Midbrain (tissue), 1 donor: ENCODE results near the gene LHFPL6.
A peak's percentile ranks its signal among the peaks of the same experiment; 100 is the strongest.

Experiments
- DNase-seq: peaks from one replicate; lab custom pipeline; 2025; lab: John Stamatoyannopoulos, UW

Gene LHFPL6

DNA sequence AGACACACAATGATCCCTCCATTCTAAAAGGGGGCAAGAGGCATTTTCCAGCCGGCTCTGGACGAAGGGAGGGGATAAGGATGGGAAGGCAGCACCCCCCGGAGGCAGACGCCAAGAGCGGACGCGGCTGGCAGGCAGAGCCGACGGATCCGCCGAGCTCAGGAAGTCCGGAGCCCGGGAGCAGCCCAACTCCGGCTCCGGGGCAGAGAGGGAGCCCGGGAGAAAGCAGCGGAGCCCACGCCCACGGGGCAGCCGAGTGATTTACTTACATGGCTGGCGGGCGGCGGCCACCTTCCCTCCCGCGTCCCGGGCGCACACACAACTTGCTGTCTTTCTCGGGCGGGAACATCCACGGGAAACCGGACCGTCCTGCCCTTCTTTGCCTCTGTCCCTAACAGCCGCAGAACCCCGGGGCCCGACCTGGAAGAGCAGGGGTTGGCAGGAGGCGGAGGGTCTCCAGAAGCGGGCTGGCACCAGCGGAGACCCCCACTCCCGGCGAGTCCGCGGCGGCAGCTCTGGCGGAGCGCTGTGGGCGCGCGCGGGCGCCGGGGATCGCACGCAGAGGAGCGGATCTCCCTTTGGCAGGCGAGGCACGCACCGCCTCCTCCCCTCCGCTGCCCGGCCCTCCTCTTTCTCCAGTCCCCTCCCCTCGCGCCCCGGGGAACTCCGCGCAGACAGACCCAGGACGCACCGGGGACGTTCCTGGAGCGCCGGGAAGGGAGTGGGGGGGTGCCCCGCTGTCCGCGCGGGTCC, at the start of gene LHFPL6:
LHFPL6 (minus strand) TSS at position 580 of the 753 bp plus-strand sequence.
- peak; percentile 73 for DNase-seq

DNA sequence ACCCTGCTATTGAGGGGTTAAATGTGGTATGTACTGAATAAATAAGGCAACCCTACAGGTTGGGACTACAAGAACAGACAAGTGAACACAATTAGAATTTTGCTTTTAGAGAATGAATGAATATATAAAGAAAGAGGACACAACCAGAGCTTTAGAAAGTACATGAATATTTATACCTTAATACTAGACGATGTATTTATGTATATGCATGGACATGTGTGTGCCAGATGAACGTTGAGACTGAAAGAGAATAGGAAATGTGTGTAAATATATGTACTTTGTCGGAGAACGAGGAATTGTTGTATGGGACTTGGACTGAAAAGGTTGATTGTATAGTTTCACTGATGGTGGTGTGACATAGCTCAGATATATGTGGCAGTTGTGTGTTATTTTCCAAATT, 43.1 kb upstream of the LHFPL6 start:
- DNase-seq: no peak

DNA sequence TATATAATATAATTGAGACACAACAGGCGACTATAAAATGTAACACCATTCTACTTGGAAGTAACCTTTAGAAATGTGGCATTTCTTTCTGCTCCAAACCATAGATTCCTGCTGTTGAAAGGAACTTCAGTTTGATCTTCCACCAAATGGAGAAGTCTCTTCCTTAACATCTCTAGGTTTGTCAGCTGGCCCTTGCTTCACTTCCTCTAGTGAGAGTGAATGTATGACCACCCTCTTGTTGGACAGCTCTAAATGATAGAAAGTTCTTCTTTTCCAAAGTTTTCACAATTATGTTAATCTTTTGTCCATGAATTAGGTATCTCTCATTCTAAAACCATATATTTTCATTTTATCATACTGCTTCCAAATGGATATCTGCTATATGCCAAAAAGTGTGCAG, 38.7 kb upstream of the LHFPL6 start:
- no peak for DNase-seq

DNA sequence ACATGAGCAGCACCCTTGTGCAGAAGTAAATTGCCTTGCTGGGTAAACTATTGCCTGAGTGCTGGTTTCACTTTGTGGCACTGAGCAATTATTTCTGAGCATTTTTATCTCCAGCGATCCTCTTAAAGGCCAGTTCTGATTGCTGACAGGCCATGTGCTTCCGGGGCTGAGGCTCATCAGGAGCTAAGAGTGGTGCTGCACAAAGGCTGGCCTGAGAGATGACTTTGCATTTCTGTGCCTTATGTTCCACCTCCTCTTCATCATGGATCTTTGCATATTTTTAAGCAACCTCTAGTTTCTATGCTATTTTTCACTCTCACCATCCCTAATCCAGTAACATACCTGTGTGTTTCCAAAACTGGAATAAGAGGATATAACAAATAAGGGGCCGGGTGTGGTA, 34.9 kb upstream of the LHFPL6 start:
- DNase-seq: no peak

DNA sequence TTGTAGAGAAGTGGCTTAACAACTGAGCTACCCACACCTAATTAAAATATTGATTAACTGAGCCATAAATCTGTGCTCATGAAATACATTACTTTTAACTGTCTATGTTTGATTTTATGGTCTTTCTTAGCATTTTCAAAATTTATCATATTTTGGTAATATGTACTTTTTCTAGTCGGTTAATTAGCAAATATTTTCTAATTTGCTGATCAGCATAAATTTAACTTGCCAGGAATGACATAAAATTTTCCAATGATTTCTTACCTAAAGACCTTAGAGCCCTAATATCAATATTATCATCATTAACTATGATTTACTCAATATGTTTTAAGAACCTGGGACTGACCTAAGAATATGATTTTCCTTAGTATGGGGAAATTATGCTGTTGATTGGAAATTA, 32.6 kb upstream of the LHFPL6 start:
- no peak for DNase-seq

DNA sequence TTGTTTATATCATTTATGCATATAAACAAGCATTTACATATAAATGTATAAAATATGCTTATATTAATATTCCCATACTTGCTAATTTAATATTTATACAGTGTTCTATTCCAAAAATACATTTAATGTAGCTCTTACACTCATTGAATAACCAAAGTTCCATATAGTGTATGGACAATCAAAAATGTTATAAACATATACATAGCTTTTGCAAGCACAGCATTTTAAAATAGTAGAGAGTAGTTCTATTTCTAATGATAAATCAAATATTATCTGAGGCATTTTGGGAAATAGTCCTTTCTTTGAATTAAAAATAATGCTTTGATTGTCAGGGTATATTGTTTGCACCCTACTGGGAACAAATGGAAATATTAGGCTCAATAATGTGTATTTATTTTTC, 30.0 kb upstream of the LHFPL6 start:
- no peak for DNase-seq

DNA sequence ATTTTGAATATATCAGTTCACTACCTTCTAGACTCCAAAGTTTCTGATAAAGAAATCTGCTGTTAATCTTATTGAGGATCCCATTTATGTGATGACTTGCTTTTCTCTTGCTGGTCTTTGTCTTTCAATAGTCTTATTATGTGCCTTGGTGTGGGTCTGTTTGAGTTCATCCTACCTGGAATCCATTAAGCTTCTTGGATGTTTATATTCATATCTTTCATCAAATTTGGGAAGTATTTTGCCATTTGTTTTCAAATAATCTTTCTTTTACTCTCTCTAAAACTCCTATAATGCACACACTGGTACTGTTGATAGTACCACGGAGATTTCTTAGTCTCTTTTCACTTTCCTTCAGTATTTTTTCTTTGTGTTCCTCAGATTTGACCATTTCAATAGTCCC, 28.3 kb upstream of the LHFPL6 start:
- DNase-seq: no peak

DNA sequence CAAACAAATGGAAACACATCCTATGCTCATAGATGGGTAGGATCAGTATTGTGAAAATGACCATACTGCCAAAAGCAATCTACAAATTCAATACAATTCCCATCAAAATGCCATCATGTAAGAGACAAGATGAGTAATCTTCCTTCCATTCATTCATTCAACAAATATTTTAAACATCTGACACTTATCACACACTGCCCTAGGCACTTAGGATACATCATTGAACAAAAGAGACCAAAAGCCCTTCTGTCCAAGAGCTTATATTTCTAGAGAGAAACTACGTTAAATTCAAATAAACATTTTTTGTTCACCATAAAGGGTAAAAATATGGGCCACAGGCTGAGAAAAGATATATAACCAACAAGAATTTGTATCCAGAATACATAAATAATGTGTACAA, 20.5 kb upstream of the LHFPL6 start:
- DNase-seq: no peak

DNA sequence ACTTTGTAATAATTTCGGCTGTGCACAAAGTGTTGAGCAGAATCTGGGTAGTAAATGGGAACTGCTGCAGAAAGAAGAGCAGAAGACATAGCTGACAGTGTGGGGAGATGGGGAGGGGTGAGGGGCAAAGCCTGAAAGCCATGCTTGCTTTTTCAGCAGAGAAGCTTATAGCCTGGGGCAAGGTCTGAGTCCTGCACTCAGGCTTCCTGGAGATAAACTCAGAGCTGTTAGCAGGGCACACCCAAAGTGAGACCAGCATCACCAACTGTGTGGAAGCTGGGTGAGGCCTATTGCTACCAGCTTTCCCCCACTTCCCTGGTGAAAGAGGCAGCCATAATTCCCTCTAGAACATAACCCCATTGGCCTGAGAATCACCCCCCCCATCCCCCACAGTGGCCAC, 15.6 kb upstream of the LHFPL6 start:
- no peak for DNase-seq

DNA sequence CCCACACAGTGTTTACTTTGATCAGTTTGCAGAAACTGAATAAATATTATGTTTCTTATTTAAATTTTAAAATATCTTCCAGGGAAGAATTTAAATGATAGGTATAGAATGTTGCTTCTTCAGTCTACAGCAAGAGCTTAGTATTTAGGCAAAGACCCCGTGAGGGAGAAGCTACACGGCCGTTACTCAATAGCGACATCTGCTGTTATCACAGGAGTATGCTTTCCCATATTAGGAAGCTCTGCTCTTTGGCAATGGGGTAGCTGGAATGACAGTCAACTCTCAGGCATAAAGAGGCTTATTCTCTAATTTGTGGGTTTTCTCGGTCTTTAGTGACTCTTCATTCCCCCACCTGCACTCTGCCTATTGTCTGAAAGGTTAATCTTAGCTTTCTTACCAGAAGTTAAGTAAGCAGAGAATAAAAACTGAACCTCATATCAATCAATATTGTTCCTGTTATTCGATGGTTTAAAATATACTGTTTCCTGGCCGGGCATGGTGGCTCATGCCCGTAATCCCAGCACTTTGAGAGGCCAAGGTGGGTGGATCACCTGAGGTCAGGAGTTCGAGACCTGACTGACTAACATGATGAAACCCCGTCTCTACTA, 13.2 kb upstream of the LHFPL6 start:
- peak; percentile 83 for DNase-seq

DNA sequence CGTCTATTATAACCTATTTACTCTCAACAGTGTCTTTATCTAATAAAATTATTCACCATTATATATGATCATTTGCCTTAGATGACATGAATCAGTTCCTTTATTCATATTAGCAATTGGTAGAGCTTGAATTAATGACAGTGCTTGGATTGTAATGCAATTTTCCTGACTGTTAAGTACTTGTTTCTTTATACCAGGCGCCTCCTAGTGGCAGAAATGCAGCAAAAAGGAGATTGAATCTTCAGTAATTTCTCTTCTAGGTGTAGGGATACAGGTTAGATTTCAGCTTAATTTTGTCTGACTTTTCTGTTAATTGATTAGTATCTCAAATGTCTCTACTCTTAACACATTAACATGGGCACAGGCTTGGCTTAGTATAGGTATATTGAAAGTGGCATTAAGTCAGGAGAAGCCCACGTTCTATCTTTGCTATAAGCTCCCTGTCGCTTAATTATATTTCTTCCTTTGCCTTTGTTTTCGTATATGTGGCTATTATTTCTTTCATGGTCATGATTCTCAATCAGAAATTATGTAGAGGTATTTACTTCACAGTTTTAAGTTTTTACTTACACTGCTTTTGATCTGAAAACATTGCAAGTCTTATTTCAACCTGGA, 9.1 kb upstream of the LHFPL6 start:
- DNase-seq: peak; percentile 80

DNA sequence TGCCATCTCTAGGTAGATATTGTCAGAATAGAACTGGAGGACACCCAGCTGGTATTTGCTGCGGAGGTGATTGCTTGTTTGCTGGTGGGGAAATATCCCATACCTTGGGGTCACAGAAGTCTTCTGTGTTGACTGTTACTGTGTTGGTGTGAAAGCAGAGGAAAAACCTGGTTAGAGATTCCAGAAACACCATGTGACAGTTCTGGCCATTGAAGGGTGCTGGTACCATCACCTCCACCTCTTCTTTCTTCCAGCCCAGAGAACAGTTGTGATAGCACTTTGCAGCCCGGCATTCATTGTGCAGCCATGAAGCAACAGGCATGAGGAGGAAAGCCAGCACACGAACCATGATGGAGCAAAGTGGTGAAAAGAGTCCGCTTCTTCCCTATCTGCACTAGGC, 4.9 kb upstream of the LHFPL6 start:
- no peak for DNase-seq

DNA sequence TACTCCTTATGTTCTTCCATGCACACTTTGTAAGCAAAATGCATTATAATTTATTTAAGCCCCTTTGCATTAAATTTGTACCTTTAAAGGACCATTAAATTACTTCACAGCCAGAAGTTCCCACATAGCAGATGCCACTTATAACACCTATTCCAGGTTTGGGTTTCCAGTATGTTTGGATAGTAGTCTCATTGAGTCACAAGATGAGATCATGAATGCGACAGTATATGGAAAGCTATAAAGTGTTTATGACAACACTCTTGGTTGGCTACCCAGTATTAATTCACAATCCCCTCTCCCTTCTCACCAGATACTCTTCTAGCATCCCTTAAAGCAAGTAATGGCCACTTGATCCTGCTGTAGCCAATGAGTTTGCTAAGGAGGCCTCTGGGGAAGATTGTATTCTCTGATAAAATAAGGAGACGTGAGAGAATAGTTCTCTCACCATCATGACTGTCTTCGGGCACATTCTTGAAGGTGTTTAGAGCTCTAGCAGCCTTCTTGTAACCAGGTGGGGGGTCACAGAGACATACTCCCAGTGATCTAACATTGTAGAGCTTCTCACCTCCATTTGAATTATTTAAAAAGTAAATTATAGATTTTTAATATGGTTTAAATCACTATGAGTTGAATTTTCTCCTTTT, 2.8 kb upstream of the LHFPL6 start:
- DNase-seq: no peak

DNA sequence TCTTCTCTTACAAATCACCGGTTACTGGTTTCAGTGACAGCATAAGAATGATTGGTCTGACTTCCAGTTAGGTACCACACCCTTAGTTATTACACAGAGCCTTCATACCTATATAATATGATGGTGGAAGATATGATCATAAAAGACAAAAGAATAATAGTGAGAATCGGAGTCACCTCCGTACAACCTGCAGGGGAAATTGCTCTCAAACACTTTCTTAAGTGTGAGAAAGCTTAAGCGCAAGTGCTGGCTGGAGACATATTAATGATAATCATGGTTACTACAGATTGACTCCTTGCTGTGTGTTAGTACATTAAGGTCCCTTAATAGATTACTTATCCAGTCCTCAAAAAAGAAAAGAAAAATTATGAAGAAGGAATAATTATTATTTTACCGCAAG, 1.8 kb upstream of the LHFPL6 start:
- DNase-seq: no peak

DNA sequence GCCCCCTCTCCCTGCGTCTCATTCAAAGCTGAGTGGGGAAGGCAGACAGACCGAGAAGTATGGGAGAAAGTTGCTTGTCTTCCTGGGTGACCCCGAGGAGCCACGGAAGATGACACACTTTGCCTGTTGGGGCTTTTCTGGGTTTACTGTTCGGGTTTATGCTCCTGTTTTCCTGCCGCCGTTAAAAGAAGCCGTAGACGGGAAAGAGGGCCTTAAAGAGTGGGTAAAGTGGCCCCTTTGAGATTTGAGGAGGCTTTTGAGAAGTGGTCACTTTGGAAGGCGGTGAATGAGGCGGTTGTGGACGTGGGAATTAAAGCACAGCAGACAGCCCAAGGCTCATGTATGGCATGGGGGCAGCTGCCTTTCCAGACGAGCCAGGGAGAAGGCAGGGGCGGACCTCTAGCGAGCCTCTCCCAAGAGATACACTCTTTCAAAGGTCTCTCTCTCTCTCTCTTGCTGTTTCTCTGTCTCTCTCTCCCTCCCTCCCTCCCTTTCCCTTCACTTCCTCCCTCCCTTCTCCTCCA, 493 bp upstream of the LHFPL6 start:
- no peak for DNase-seq

DNA sequence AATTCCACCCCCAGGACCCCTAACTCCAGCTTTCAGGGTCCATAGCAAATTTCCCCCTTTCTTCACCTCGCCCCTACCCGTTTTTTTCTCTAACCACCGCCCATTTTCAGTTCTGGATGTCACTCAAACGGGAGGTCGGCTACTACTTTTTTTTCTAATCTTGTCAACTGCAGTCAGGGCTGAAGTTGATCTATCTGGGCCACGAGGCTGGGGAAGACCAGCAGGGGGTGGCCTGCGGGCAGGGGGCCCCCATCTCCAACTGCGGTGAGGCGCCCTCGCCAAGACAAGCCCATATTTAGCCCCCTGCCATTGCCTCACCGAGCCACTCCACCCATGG, 748 bp downstream of the LHFPL6 start:
- DNase-seq: no peak

DNA sequence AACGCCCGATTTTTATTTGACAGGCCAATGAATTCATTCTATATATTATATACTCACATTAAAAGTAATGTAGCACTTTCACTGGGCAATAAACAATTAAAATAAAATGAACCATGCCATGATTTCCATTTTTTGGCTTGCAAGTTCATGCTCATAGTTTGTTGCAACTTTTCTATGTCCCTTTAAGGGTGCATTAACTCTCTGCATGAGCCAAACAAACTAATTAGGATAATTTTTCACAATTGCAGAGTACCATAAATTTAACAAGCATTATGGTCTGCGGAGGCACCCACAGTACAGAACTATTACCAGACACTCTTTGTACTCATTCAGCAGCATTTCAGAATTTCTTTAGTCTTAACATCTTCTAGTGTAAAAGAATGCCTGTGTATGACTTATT, 1.4 kb downstream of the LHFPL6 start:
- no peak for DNase-seq

DNA sequence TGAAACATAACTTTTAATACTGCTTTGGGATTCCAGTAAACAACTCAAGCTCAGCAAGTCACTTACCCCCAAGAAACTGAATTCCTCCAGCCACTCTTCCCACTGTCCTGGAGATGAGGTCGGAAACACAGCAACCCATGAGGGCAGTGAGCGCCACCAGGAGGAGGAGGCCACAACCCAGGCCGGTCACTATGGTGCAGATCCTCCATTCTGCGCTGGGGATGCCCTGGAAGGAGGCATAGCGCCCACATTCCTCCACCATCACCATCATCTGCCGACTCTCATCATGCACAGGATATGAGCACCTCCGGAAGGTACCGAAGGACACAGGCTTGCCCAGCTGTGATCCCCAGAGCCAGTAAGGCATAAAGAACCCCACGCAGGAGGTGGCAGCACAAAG, 2.2 kb downstream of the LHFPL6 start:
- DNase-seq: peak; percentile 71

DNA sequence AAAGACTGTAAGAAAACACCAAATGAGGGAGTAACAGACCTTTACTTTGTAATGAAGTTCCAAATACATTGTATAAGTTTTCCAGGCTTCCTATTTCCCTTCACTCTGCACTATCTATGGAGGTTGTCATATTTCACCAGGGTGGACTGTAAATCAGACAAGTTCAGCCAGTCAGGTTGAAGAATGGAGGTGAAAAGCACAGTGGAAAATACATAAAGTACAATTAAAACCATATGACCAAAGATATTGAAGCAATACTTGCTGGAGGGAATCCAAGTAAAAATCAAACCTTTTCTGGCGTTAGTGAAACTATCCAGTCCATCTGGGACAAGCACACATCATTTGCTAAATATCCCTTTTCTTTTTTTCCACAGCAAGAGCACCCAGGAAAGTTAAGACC, 3.2 kb downstream of the LHFPL6 start:
- no peak for DNase-seq

DNA sequence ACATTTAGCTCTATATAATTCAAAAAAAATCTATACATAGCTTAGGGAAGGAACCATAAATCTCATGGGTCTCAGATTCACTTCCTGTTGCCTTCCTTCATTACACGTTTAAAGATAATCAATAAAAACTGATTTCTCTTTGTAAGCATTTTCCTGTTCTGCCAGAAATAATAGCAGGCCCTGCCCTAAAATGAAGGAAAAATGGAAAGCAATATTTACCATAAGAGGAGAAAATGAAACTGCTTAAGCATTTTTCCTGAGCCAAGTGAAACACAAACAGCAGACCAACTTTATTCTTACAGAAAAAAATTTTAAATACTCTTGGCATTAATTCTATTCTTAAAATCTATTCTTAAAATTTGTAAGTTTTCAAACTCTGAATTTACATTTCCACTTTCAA, 4.0 kb downstream of the LHFPL6 start:
- DNase-seq: no peak

DNA sequence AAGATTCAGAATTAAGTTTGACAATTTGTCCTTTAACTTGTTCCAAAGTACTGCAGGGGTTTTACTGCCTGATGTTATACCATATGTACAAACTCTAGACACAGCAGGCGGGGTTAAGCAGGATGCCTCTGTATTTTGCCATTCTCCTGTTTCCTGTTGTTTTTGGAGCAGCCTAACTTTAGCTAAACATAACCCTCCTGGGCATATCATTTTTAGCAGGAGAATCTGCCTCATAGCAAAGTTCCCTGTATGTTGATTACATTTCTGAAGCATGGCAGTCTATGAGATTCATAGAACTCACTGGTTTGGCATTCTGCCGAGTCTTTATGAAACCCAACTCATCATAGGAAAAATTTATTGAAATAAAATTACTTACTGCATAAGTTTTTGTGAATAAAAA, 5.2 kb downstream of the LHFPL6 start:
- DNase-seq: no peak

DNA sequence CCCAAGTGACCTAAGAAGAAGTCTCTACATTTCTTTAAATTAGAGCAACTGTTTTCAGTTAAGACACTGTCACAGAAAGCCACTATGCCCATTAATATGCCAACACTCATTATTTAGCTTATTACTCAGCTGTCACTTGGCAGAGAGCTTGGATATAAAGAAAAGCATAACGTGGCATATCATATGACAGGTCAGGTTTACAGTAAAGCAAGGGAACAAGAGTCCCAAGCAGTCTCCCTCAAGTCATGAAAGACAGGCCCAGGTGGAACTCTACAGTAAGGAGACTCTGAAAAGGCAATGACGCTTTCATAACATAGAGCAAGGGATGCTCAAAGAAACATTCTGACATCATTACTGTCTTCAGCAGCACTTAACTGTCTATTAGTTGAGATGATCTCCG, 6.3 kb downstream of the LHFPL6 start:
- DNase-seq: no peak

DNA sequence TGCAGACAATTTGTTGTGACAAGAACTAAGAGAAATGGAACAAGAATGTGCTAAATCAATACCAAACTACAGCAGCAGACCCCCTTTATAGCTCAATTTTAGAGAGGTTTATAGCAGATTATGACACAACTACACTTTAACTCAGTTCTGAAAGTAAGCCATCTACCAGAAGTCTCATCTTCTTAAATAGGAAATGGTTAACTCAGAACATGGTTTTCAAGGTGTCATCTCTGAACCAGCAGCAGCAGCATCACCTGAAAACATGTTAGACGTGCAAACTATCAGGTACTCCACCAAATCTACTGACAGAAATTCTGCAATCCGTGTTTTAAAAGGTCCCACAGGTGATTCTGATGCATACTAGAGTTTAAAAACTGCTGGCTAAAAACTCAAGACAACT, 6.8 kb downstream of the LHFPL6 start:
- no peak for DNase-seq
